Ishikawa (cell line): ENCODE results near the gene LRP8.

Source experiments
- CEBPB ChIP-seq: IDR thresholded peaks from 2 replicates; pipeline ENCODE4 v1.6.1; 2012
- CREB1 ChIP-seq: IDR thresholded peaks from 2 replicates; pipeline ENCODE4 v1.6.1; 2012; ENCODE audit warnings: low read depth
- EGR1 ChIP-seq: IDR thresholded peaks from 2 replicates; pipeline ENCODE4 v1.6.1; 2012
- EP300 ChIP-seq: IDR thresholded peaks from 2 replicates; pipeline ENCODE4 v1.6.1; 2012; ENCODE audit warnings: borderline replicate concordance
- FOXM1 ChIP-seq: IDR thresholded peaks from 2 replicates; pipeline ENCODE4 v1.6.1; 2012; ENCODE audit warnings: low read depth, borderline replicate concordance
- NFIC ChIP-seq: IDR thresholded peaks from 2 replicates; pipeline ENCODE4 v1.6.1; 2012
- RAD21 ChIP-seq: IDR thresholded peaks from 2 replicates; pipeline ENCODE4 v1.6.1; 2012; ENCODE audit warnings: low read depth
- TAF1 ChIP-seq: IDR thresholded peaks from 2 replicates; pipeline ENCODE4 v1.6.1; 2012; ENCODE audit warnings: low read depth, mild to moderate bottlenecking
- TCF12 ChIP-seq: IDR thresholded peaks from 2 replicates; pipeline ENCODE4 v1.6.1; 2012; ENCODE audit warnings: low read depth
- TEAD4 ChIP-seq: IDR thresholded peaks from 2 replicates; pipeline ENCODE4 v1.6.1; 2012
- YY1 ChIP-seq: IDR thresholded peaks from 2 replicates; pipeline ENCODE4 v1.6.1; 2012; ENCODE audit warnings: low read depth
- TF ChIP-seq, protein P1 (sequence below): IDR thresholded peaks from 2 replicates; pipeline ENCODE4 v1.6.1; 2012; ENCODE audit warnings: low read depth, mild to moderate bottlenecking
- TF ChIP-seq, protein P2 (sequence below): IDR thresholded peaks from 2 replicates; pipeline ENCODE4 v1.6.1; 2012

DNA sequence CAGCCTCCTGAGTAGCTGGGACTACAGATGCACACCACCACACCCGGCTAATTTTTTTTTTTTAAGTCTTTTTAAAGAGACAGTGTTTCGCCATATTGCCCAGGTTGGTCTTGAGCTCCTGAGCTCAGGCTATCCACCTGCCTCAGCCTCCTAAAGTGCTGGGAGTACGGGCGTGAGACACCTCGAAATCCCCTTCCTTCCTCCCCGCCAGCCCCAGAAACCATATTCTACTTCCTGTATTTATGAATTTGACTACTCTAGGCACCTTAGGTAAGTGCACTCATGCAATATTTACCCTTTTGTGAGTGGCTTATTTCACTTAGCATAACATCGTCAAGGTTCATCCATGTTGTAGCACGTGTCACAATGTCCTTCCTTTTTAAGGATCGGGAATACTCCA lies 6.9 kb upstream of the LRP8 start:
- TF ChIP-seq YY1 (no peak), EGR1 (no peak), TAF1 (no peak), EP300 (no peak), CEBPB (no peak), TCF12 (no peak), RAD21 (no peak), CREB1 (no peak), TEAD4 (no peak), FOXM1 (no peak), NFIC (no peak)
- TF ChIP-seq, protein P1, sequence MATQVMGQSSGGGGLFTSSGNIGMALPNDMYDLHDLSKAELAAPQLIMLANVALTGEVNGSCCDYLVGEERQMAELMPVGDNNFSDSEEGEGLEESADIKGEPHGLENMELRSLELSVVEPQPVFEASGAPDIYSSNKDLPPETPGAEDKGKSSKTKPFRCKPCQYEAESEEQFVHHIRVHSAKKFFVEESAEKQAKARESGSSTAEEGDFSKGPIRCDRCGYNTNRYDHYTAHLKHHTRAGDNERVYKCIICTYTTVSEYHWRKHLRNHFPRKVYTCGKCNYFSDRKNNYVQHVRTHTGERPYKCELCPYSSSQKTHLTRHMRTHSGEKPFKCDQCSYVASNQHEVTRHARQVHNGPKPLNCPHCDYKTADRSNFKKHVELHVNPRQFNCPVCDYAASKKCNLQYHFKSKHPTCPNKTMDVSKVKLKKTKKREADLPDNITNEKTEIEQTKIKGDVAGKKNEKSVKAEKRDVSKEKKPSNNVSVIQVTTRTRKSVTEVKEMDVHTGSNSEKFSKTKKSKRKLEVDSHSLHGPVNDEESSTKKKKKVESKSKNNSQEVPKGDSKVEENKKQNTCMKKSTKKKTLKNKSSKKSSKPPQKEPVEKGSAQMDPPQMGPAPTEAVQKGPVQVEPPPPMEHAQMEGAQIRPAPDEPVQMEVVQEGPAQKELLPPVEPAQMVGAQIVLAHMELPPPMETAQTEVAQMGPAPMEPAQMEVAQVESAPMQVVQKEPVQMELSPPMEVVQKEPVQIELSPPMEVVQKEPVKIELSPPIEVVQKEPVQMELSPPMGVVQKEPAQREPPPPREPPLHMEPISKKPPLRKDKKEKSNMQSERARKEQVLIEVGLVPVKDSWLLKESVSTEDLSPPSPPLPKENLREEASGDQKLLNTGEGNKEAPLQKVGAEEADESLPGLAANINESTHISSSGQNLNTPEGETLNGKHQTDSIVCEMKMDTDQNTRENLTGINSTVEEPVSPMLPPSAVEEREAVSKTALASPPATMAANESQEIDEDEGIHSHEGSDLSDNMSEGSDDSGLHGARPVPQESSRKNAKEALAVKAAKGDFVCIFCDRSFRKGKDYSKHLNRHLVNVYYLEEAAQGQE = no peak
- TF ChIP-seq, protein P2, sequence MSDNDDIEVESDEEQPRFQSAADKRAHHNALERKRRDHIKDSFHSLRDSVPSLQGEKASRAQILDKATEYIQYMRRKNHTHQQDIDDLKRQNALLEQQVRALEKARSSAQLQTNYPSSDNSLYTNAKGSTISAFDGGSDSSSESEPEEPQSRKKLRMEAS = no peak
